Activated CD4-positive, alpha-beta T cell treated with anti-CD3 and anti-CD28 coated beads for 24 hours (primary cell): ENCODE measurements around the gene DAP.
A peak's percentile ranks its signal among the peaks of the same experiment; 100 is the strongest.
"Not testable (repeated sequence)": the region's sequence is repeated elsewhere in the genome, so short reads cannot be mapped to it uniquely, and the experiment has no call there.

Experiments used
- DNase-seq, 2 donors: peaks; one replicate each; pipeline ENCODE4 v3.0.0-alpha.2; 2020; ENCODE audit warnings: low read depth in 2 of 2

Gene DAP

GRCh38 chr5:10761185-10761932 is at the start of gene DAP:
DAP (minus strand) TSS chr5:10761234; CDS start chr5:10761068, 166 bp downstream.
- peak; percentile 76 to 79 for DNase-seq

DNA sequence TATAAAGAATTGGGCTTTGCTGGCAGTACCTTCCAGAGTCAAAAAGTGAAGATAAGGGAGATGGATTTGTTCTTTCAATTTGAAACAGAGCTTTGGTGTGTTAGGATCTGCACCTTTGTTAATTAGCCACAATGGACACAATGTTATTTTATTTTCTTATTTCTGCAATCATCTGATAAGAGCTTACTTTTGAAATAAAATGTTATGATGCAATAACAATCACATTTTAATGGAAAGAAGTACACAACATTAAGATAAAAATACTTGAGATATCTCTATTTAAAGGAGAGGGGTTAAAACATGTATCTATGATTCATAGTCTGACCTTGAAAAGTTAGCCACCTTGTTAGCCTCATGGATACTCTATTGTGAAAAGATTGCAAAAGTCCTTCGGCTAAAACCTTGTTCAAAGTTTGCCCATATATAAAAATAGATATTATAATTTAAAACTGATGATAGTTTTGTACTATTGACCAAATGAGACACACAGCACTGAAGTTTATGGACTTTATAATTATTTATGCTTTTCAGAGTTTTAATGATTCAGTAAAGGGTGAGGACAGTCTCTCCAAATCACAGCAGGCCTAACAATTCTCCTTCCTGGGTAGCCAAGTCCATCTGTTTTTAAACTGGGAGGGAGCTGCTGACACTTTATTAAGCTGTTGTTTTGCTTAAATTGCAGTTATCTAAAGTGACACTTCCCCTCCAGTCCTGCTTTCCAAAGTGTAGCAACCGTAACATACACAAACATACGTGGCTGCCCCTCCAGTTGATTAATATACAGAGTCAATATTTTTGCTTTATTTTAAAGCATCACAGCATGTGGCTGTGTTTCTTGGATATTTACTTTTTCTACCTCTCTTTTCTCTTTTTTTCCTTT is 47.6 kb upstream of the DAP start:
- no peak for DNase-seq

DNA sequence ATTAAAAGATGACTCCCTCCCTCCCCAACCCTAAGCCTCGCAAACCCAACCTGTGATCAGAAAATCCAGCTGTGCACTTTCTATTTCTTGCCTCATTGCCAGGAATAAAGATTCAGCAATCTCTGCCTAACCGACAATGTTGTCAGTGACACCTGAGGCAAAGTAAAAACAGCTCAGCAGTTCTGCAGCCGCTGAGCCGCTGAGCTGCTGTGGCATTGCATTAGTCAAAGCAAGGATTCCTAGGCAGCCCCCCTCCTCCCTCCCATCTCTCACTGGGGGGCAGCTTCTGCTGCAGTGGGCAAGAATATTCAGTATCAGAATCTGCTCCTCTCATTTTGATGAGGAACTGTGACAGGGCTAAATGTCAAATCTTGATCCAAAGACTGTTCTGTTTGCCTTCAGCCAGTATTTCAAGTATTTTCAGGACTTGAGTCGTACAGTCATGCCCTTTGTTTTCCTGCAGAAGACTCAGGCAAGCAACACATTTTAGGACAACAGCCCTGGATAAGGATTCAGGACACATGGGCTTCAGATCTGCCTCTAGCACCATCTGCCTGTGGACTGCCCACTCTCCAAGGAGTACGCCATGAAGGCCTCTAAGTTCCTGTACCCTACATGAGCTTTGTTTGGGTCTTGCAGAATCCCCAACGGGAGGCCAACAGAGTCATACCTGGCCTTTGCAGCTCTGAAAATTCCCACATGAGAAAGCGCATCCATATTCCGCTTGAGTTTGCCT is 41.1 kb upstream of the DAP start:
- no peak for DNase-seq

DNA sequence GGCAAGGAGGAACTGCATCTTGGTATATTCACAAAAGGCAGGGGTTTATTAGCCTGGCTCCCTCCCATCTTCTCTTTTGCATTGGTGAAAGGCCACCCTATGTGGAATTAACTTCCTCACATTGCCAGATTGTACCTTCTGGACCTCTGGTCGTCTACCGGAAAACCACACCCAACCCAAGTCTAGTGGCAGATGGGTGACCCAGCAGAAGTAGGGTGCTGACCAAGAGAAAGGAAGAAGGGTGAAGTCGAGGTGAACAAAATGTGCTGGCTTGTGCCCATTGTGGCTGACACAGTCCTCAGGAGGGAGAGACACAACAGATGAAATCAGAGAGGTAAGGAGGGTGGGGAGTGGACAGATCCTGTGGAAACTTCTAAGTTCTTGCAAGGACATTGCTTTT is 39.8 kb upstream of the DAP start:
- DNase-seq, result no peak

- no peak for DNase-seq
Measured at GRCh38 chr5:10797261-10797660, 36.2 kb upstream of the DAP start.

DNA sequence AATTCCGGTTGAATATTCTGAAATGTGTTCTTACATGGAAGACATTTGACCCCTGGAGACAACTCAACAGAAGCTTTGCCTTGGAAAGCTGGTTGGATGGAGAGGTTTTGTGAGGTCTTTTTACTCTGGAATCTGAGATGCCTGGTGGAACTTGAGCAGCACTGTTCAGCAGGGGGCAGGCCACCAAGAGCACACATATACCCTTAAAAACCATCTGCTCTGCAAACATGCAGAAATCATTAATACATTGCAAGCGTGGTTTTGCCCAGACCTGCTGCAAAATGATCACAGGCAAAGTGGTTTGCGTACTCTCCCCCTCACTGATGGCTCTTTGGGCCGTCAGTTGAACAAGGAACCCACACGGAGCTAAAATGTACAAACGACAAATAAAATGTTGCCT is 32.8 kb upstream of the DAP start:
- DNase-seq, result no peak

GRCh38 chr5:10792336-10792735 is 31.3 kb upstream of the DAP start:
- no peak for DNase-seq

DNA sequence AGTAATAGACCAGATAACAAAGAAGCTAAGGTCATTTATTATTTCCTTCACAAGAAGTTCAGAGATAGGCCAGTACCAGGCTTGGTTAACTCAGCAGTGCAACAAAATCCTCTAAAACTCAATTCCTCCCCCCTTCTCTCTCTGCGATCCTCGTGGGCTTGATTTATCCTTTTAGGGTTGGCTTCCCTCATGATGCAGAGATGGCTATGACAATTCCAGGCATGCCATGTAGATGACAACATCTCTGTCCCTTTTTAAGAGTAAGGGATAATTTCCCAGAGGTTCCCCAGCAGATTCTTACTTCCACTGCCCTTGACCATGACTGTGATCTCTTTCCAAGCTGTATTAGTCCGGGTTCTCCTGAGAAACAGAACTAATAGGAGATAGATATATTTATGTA is 28.7 kb upstream of the DAP start:
- no peak for DNase-seq

- no peak for DNase-seq
Measured at GRCh38 chr5:10789021-10789420, 28.0 kb upstream of the DAP start.

DNA sequence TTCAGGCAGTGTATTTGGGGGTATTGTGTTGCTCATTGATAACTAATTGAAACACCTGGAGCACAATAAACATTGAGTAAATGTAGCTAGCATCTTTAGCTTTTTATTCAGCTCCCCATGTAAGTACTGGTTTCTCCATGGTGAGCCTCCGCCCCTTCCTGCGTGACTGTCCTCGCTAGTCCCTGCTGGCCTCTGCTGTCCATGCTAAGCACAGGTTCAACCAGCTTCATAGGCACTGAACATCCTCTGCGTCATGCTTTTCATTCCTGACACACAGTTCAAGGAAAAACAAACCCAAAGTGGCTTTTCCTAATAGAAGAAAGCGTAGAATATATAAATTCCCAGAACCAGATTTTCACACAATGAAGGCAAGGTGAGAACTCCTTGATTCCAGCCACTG is 27.3 kb upstream of the DAP start:
- no peak for DNase-seq

DNA sequence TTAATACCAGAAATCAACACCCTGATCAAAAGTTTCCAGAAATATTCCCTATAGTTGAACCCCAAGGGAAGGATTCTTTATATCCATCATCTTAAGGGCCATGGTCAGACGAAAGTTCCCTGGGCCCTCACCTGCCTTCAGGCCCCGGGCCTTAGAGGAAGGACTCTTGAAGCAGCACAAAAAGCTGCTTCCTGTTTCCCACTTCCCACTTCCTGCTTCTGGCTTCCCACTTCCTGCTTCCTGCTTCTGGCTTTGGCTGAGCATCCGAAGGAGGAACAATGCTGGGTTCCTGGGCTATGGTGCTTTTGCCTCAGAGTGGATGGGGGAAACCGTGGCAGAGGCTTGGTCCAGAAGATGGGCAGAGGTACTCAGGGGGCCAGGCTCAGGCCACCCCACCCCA is 25.8 kb upstream of the DAP start:
- DNase-seq, result no peak

GRCh38 chr5:10780208-10780607 is 19.2 kb upstream of the DAP start:
- DNase-seq, result not testable (repeated sequence)

- DNase-seq, result no peak
Measured at GRCh38 chr5:10779592-10779991, 18.6 kb upstream of the DAP start.

DNA sequence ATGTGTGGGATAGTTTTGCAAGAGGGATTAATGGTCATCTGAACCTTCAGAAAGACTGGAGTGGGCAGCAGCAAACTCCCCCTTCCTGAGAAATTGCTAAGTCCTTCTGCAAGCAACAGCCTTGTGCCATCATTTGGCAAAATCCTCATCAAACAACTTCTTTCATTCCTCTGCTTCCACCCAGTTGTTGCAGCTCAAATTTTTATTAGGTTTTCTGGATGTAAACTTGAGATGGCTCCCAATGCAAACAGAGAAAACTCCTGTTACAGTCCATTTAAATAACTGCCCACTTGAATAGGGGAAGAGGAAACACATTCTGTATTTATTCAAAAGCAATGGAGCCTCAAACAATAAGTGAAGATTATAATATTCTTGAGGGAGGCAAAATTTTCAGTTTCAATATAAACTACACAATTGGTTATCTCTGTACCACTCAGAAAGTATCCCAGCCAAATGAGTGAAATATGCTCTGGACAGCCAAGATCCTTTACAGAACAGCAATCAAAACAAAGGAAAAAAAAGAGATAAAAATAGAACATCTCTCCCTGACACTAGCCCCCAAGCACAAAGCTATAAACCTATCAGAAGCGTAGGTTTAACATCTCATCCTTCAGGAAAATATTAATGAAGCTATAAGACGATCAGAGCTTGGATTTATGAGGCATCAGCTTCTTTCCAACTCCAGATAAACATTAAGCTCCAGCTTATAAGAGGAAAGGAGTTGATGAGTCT is 17.3 kb upstream of the DAP start:
- DNase-seq, result no peak

- no peak for DNase-seq
Measured at GRCh38 chr5:10775646-10776045, 14.6 kb upstream of the DAP start.

DNA sequence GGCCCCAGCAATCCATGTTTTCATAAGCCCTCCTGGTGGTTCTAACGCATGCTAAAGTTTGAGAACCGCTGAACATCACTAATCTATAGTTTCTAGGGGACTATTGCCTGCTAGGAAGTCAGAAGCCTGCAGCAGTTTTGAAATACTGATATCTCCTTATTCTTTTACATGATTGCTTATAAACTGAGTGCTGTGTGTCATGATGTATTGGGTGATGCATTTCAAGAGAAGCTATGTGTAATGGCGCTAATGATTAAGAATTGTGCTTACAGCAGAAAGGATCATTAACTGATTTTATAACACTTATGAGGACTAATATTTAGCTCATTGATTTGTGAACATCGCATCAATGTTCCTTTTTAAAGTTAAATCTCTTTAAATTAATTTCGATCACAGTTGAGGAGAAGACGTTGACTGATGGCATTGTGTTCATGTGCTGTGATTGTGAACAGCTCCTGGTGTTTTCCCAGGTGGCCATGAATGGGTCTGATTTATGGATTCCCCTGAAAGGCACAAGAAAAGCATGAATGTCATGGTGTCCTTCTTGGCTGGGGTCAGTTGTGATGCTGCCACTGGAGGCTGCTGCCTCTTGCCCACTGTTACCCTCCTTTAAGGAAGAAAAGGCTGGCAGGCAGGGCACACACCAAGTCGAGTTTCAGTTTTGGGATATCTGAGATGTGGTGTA is 12.0 kb upstream of the DAP start:
- DNase-seq, result no peak

DNA sequence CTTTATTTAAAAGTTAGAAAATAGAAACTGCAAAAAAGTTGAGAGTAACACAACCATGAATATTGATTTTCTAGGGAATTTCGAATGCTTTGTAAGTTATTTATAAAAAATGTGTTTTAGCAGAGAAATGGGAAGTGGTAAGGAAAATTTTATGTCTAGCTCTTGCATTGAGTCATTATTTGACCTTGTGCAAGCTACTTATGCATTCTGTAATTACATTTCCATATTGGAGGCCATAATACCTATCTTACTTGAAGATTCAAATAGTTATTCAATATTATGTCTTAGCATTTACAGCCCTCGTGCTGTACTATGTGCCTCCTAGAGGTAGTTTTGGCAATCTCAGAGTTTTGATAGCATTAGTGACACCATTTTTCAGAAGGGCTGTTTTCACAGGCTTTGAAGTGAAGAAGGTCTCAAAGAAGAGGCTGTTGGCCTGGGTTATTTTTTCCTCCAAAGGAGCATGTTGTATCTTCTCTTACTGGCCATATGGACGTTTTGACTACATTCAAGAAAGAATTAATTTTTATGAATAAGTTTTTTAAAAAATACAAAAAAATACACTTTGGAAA is 7.4 kb upstream of the DAP start:
- DNase-seq, result no peak

DNA sequence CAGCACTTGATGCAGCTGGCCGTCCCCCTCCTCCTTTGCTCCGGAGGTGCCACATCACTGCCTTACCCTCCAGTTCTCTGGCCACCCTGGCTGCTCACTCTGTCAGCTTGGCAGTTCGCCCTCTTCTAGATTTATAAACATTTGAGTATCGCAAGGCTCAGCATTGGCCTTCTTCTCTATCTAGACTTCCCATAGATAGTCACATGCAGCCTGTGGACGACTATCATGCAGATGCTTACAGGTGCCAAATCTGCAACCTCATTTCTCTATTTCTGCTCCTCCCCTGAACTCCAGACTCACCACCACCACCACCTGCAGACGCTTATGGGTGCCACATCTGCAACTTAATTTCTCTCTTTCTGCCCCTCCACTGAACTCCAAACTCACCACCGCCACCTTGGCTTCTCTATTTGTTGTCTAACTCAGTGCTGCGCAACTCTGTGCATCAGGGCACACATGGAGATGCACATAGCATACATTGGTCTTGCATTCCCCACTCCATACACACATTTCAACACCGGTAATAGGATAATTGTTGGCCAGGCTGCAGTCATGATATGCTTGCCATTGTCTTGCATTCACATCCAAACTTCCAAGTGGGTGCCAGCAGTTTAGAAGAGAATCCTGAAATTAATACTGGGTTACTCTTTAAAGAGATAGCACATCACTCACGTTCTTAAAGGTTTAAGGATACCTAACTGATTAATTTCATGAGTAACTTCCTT is 1.9 kb upstream of the DAP start:
- DNase-seq, result no peak

DNA sequence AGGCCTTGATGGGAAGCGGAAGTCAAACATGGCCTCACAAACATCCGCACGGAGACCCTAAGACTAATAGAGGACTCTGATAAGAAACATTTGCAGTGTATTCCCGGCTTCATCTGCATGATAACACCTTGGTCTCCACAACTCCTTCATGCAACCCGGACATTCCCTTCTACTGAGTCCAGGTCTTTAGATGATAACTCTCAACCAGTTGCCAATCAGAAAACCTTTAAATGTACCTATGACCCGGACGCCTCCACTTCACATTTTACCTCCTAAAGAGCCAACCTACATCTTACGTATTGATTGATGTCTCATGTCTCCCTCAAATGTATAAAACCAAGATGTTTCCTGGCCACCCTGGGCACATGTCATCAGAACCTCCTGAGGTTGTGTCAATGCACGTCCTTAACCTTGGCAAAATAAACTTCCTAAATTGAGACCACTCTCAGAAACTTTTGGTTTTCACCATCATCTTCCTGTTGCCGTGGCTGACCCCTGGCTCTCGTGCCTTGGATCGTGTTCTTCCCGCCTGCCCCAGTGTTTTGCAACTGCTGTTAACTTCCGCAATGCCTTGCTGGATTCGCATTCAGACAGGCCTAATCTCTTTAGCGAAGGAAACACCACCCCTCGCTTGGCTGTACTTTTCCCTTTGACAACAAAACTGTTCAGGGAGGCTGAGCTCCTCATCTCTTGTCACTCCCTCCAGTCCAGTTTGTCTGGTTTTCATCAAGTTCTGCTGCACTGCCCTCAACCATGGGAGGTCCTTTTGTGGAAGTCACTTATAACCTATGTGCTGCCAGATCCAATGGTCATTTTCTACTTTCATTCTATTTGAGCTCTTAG is 1.1 kb upstream of the DAP start:
- DNase-seq, result no peak

DNA sequence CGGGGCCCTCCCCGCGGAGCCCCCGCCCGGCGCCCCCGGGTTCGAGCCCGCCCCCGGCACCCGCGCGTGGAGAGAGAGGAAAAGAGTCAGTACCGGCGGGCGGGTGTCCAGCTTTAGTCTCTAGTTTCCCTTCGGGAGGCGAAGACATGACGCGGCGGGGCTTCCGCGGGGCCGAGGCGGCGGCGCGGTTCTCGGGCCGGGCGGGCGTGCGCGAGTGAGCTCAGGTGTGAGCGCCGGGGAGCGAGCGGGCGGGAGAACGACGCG is 181 bp downstream of the DAP start:
- no peak for DNase-seq
